GM10266 (cell line): ENCODE results near the gene RNF222.
A peak's percentile ranks its signal among the peaks of the same experiment; 100 is the strongest.

Experiments used
- DNase-seq: peaks from one replicate; pipeline ENCODE4 v3.0.0; 2012; ENCODE audit errors: extremely low spot score
- TF ChIP-seq, protein P1 (sequence below): IDR thresholded peaks from 2 replicates; pipeline ENCODE4 v1.5.1; 2012; ENCODE audit warnings: mild to moderate bottlenecking, low read depth; ENCODE audit not compliant: control insufficient read depth, insufficient read depth; ENCODE audit errors: missing control alignments

Gene RNF222

DNA sequence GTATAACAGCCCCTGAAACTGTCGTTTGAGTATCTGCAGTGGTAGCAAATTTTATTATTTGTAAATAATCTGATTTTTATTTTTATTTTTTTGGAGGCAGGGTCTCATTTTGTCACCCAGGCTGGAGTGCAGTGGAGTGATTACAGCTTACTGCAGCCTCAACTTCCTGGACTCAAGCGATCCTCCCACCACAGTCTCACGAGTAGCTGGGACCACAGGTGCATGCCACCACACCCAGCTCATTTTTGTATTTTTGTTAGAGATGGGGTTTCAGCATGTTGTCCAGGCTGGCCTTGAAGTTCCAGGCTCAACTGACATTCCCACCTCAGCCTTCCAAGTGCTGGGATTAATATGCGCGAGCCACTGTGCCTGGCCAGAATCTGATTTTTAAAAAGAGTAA, 40.8 kb upstream of the RNF222 start:
- no peak for DNase-seq
- TF ChIP-seq, protein P1, sequence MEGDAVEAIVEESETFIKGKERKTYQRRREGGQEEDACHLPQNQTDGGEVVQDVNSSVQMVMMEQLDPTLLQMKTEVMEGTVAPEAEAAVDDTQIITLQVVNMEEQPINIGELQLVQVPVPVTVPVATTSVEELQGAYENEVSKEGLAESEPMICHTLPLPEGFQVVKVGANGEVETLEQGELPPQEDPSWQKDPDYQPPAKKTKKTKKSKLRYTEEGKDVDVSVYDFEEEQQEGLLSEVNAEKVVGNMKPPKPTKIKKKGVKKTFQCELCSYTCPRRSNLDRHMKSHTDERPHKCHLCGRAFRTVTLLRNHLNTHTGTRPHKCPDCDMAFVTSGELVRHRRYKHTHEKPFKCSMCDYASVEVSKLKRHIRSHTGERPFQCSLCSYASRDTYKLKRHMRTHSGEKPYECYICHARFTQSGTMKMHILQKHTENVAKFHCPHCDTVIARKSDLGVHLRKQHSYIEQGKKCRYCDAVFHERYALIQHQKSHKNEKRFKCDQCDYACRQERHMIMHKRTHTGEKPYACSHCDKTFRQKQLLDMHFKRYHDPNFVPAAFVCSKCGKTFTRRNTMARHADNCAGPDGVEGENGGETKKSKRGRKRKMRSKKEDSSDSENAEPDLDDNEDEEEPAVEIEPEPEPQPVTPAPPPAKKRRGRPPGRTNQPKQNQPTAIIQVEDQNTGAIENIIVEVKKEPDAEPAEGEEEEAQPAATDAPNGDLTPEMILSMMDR = no peak

DNA sequence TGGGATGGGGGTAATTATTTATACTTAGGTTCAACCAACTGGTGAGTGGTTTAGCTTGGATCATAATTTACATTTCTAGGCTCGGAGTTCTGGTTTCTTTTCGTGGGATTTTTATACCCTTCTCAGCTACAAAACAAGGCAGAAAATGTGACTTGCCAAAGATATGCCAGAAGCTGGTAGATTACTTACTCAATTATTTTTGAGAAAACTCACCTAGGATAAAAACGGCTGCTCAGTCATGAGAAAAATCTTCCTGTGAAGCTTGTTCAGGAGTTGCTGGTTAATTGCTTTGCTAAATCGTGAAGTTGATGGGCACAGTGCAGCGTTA, 39.2 kb upstream of the RNF222 start:
- no peak for DNase-seq
- TF ChIP-seq, protein P1 = no peak

GRCh38 chr17:8436169-8436843, 38.7 kb upstream of the RNF222 start:
- TF ChIP-seq, protein P1 = no peak
- DNase-seq = peak; percentile 51

DNA sequence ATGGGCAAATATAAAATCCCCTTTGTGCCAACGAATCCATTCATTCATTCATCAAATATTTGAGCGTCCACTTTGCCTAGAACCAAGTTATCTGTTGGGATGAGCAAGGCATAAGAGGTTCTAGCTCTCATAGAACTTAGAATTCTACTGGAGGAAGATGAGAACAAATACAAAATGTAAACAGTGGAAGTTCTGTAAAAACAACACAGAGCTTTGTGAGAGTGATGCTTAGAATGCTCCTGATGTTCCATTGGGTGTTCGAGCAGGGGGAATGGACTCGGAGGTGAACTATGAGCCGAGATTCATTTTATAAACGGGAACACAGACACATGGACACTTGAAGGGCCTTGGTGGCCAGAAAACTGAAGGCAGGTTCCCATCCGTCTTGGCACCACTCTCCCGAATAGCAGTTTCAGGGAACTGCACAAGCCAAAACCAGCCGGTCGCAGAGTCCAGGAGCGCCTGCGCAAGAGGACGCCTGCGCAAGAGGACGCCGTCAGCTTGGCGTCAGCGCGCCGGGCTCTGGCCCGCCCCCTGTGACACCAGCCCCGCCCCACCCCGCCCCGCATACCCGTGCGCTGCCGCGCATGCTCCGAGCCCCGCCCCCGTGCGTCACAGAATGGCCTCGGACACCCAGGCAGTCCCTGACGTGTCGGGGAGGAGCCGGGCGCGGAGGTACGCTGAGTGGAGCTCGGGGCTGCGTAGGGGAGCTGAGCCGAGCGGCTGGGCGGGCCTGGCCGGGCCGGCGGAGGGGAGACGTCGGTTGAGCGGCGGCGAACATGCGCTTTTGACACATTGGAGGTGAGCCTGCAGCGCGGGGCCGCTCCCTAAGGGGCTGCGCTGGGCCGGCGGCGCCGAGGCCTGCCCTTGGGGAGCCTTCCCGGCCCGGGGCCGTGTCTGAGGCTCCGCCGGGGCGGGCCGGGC, 37.9 kb upstream of the RNF222 start, which contains the start of gene NDEL1:
TSS of gene NDEL1 (plus strand) at position 640 of the 924 bp plus-strand sequence. CDS start 8,388 bp downstream, outside the sequence.
- peak; percentile 99 for DNase-seq
- TF ChIP-seq, protein P1 = no peak

DNA sequence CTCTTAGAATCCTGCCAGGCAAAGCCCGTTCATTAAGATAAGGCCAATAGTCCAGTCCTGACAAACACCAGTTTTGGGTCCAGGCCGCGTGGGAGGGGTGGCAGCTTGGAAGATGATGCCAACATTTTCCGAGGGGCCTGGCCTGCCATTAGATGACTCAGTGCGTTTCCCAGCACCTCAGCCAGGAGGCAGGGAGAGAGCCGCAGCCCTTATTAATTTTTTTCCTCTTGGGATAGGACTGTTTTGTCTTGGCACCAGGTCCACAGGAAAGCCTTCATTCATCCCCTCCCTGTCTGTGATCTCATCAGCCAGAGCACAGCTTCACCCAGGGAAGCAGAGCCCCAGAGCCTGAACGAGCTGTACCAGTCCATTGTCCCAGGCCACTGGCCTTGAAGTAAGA, 33.3 kb upstream of the RNF222 start:
- no peak for DNase-seq
- TF ChIP-seq, protein P1 = no peak

DNA sequence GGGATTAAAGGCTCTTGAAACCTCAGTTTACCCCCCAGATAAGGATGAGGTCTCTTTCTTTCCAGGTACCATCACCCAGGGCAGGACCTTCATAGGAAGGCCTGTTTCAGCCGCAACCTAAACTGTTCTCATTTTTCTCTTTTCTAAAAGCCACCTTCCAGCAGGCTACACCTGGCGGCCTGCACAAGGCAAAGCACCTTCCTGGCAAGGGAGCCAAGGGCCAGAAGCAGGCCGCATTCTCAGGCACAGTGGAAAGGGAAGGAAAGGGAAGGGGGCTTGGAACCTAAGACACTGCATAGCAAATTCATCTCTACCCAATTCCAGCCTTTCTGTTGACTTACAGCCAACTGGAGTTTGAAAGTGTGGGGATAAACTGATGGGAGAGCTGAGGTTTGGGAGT, 29.2 kb upstream of the RNF222 start:
- TF ChIP-seq, protein P1 = no peak

GRCh38 chr17:8426094-8426720, 28.6 kb upstream of the RNF222 start:
- TF ChIP-seq, protein P1 = no peak
- no peak for DNase-seq

More for the DNA sequence above, 29.2 kb upstream of the RNF222 start:
- no peak for DNase-seq
